ENCODE measurements around the gene TAOK1. TPM values are rescaled to one million over a fixed set of nuclear protein-coding genes. Genes with fewer than 3 reads are reported as not detected.

The TAOK1 gene
- total RNA-seq, 4 donors from 2014 or later, result 57.9 to 72.2 (median 65.1) TPM

- peaks cover 0 to 91% (median 65%) of the 10 kb centered on the region in 3 donors for H3K4me1 ChIP-seq
- H3K4me3 ChIP-seq, result peak overlapping the region; percentile 80 to 89
- WGBS, 2 donors (ENCODE audit: low coverage in 1 of 2), result no CpG with 5 or more reads among the region's 8 CpGs
- H3K27me3 ChIP-seq, result no peaks in the 10 kb centered on the region
- no peak for ATAC-seq
- H3K27ac ChIP-seq, result peak overlapping the region; percentile 56 to 98 (median 90)
- H3K36me3 ChIP-seq, result peaks cover 0 to 8% of the 10 kb centered on the region in 2 donors
- TF ChIP-seq POLR2A (IDR thresholded peaks at IDR 0.05) (no peak), POLR2AphosphoS5 (IDR thresholded peaks at IDR 0.05) (no peak), CTCF (IDR thresholded peaks at IDR 0.05) (no peak), EP300 (IDR thresholded peaks at IDR 0.05) (no peak)
- H3K9me3 ChIP-seq, result no peaks in the 10 kb centered on the region
Observed at GRCh38 chr17:29588017-29588561, 197.9 kb downstream of the TAOK1 start.

GRCh38 chr17:29588562-29589411 lies 198.6 kb downstream of the TAOK1 start:
- Histone ChIP-seq H3K27me3 (no peaks in the 10 kb centered on the region), H3K36me3 (peaks cover 0 to 1% of the 10 kb centered on the region in 2 donors), H3K9me3 (no peaks in the 10 kb centered on the region), H3K4me1 (peaks cover 0 to 87% (median 66%) of the 10 kb centered on the region in 3 donors), H3K4me3 (peak overlapping the region; percentile 80 to 89), H3K27ac (peak overlapping the region; percentile 56 to 98 (median 90))
- no CpG with 5 or more reads among the region's 72 CpGs for WGBS, 2 donors (ENCODE audit: low coverage in 1 of 2)
- peak; percentile 29 for ATAC-seq
- no peak for TF ChIP-seq POLR2A (IDR thresholded peaks at IDR 0.05)
- TF ChIP-seq POLR2AphosphoS5 (IDR thresholded peaks at IDR 0.05), result no peak
- no peak for TF ChIP-seq CTCF (IDR thresholded peaks at IDR 0.05)
- TF ChIP-seq EP300 (IDR thresholded peaks at IDR 0.05), result no peak

- H3K36me3 ChIP-seq, result no peaks in the 10 kb centered on the region
- TF ChIP-seq POLR2A (IDR thresholded peaks at IDR 0.05), result peak; percentile 35 to 60
- peak in 3 of 4 experiments; percentile 2 to 32 (median 21) for TF ChIP-seq CTCF (IDR thresholded peaks at IDR 0.05)
- TF ChIP-seq POLR2AphosphoS5 (IDR thresholded peaks at IDR 0.05), result no peak
- ATAC-seq, result peak; percentile 87
- WGBS, 2 donors (ENCODE audit: low coverage in 1 of 2), result 28% methylated on average over 4 of the region's 70 CpGs; no CpG with 5 or more reads in 1 of the 2 donors
- H3K4me3 ChIP-seq, result peak within 1 kb of the TSS; percentile 80 to 89
- no peaks in the 10 kb centered on the region for H3K9me3 ChIP-seq
- H3K27ac ChIP-seq, result peak within 1 kb of the TSS; percentile 64 to 98 (median 90)
- H3K4me1 ChIP-seq, result peaks cover 0 to 87% (median 67%) of the 10 kb centered on the region in 3 donors
- no peaks in the 10 kb centered on the region for H3K27me3 ChIP-seq
Observed at GRCh38 chr17:29589524-29590410, 199.6 kb downstream of the TAOK1 start, which contains the start of gene GIT1. GIT1 (minus strand) TSS chr17:29589648; CDS start chr17:29589378, 270 bp downstream.

- TF ChIP-seq POLR2AphosphoS5 (IDR thresholded peaks at IDR 0.05) (no peak), POLR2A (IDR thresholded peaks at IDR 0.05) (no peak), CTCF (IDR thresholded peaks at IDR 0.05) (no peak), EP300 (IDR thresholded peaks at IDR 0.05) (no peak)
- Histone ChIP-seq H3K36me3 (no peaks in the 10 kb centered on the region), H3K4me3 (peak overlapping the region in 1 of 2 donors; percentile 89), H3K4me1 (peaks cover 0 to 86% (median 63%) of the 10 kb centered on the region in 3 donors), H3K9me3 (no peaks in the 10 kb centered on the region), H3K27ac (peak overlapping the region; percentile 64 to 98 (median 90)), H3K27me3 (no peaks in the 10 kb centered on the region)
- WGBS, 2 donors (ENCODE audit: low coverage in 1 of 2), result 12% methylated on average over 5 of the region's 30 CpGs; no CpG with 5 or more reads in 1 of the 2 donors
- ATAC-seq, result no peak
Observed at GRCh38 chr17:29590411-29591145, 200.4 kb downstream of the TAOK1 start.
